GM12878 (cell line): Measurements from ENCODE around the gene TBC1D5. TPM values are rescaled to one million over a fixed set of nuclear protein-coding genes. Genes with fewer than 3 reads are reported as not detected.

ENCODE experiments used
- ATAC-seq: fragments of 200-7000 bp; cut with Tn5 transposase; 3 replicates; pipeline ENCODE4 v1.9.1; 2020; ENCODE audit warnings: mild to moderate bottlenecking, moderate library complexity
- BruUV-seq: library from RNA; stranded (reverse); fragments of 400-500 nt; replicated peaks from 2 replicates; lab custom pipeline; 2021; lab: Mats Ljungman, UMichigan
- CTCF ChIA-PET: fragments of 300-600 bp; sonication (Branson Sonifier 250); formaldehyde crosslinking; extraction: SDS; loops from one replicate; lab custom pipeline; 2021; ENCODE audit warnings: inconsistent platforms; lab: Yijun Ruan, JAX
- POLR2A ChIA-PET: fragments of 350-600 bp; formaldehyde crosslinking; extraction: SDS; loops from one replicate; lab custom pipeline; 2021; ENCODE audit warnings: inconsistent platforms; lab: Charles Lee
- RAD21 ChIA-PET: fragments of 300-600 bp; sonication (Branson Sonifier 250); formaldehyde crosslinking; loops from one replicate; lab custom pipeline; 2023; ENCODE audit warnings: antibody characterized with exemption; ENCODE audit not compliant: unreplicated experiment; lab: Charles Lee
- SMC1A ChIA-PET: fragments of 300-600 bp; sonication (Branson Sonifier 250); formaldehyde crosslinking; loops from one replicate; lab custom pipeline; 2023; ENCODE audit not compliant: unreplicated experiment, uncharacterized antibody; lab: Charles Lee
- DNase-seq: peaks from one replicate; pipeline ENCODE4 v3.0.0-alpha.2; 2011; ENCODE audit warnings: low read depth, low spot score
- FAIRE-seq: peaks from 3 replicates; lab custom pipeline; 2011; peaks lifted over from hg19 to GRCh38; lab: Jason Lieb, UNC
- H2AFZ ChIP-seq: 2 replicates; pipeline ENCODE4 v1.6.0; 2011; ENCODE audit warnings: low read depth, low read length, control low read depth; ENCODE audit not compliant: control insufficient read depth
- H3K27ac ChIP-seq: 2 replicates; pipeline ENCODE4 v1.5.1; 2011; ENCODE audit warnings: control low read depth; ENCODE audit not compliant: control insufficient read depth, insufficient read depth
- H3K27me3 ChIP-seq, 2 experiments: replicated peaks in 1 of 2; 2 replicates each; pipeline versions ENCODE4 v1.6.0 to v1.6.1; 2011; ENCODE audit warnings: low read length in 1 of 2; ENCODE audit not compliant: control insufficient read depth in 2 of 2, insufficient read depth in 2 of 2
- H3K36me3 ChIP-seq, 2 experiments: 2 replicates each; pipeline ENCODE4 v1.5.1; 2011; ENCODE audit warnings: low read length in 1 of 2; ENCODE audit not compliant: control insufficient read depth in 2 of 2, insufficient read depth in 2 of 2
- H3K4me1 ChIP-seq: 2 replicates; pipeline ENCODE4 v1.6.1; 2011; ENCODE audit warnings: mild to moderate bottlenecking, low read length, moderate library complexity, mixed read lengths; ENCODE audit not compliant: control insufficient read depth, insufficient read depth
- H3K4me2 ChIP-seq: 2 replicates; pipeline ENCODE4 v1.6.0; 2011; ENCODE audit warnings: control low read depth; ENCODE audit not compliant: control insufficient read depth, insufficient read depth
- H3K4me3 ChIP-seq: fragments of 200-600 bp; sonication (generic); 2 replicates; pipeline ENCODE4 v1.5.1; 2016
- H3K79me2 ChIP-seq: 2 replicates; pipeline ENCODE4 v1.6.0; 2011; ENCODE audit warnings: low read length; ENCODE audit not compliant: control insufficient read depth, insufficient read depth
- H3K9ac ChIP-seq: 2 replicates; pipeline ENCODE4 v1.8.0; 2011; ENCODE audit warnings: low read length, control low read depth, mixed read lengths; ENCODE audit not compliant: control insufficient read depth, insufficient read depth
- H3K9me3 ChIP-seq: replicated peaks from 3 replicates; pipeline ENCODE4 v1.5.1; 2011; ENCODE audit warnings: mild to moderate bottlenecking, low read length; ENCODE audit not compliant: control insufficient read depth, insufficient read depth
- H4K20me1 ChIP-seq: 2 replicates; pipeline ENCODE4 v1.6.0; 2011; ENCODE audit not compliant: control insufficient read depth, insufficient read depth
- BCL11A ChIP-seq: IDR thresholded peaks from 2 replicates; pipeline ENCODE4 v1.6.1; 2011; ENCODE audit warnings: low read depth, low read length
- ELK1 ChIP-seq: IDR thresholded peaks from 2 replicates; pipeline ENCODE4 v1.6.1; 2012; ENCODE audit warnings: low read depth, low read length, improper control_type of control experiment
- ESRRA ChIP-seq: IDR thresholded peaks from 2 replicates; pipeline ENCODE4 v1.6.1; 2012; ENCODE audit warnings: mild to moderate bottlenecking, low read length, improper control_type of control experiment
- EZH2 ChIP-seq: IDR thresholded peaks from 2 replicates; pipeline ENCODE4 v1.6.1; 2012; ENCODE audit warnings: low read depth, mild to moderate bottlenecking, control low read depth, inconsistent platforms, low read length, borderline replicate concordance; ENCODE audit not compliant: control insufficient read depth
- MYC ChIP-seq: IDR thresholded peaks from 2 replicates; pipeline ENCODE4 v1.6.1; 2011; ENCODE audit warnings: mild to moderate bottlenecking, low read length, moderate library complexity, inconsistent platforms; ENCODE audit not compliant: insufficient read depth, insufficient replicate concordance, insufficient read length, severe bottlenecking
- NFXL1 ChIP-seq: fragments of 450-650 bp; IDR thresholded peaks from 2 replicates; pipeline ENCODE4 v1.6.1; 2017; ENCODE audit warnings: antibody characterized with exemption, mild to moderate bottlenecking, borderline replicate concordance
- NR2C2 ChIP-seq: IDR thresholded peaks from 2 replicates; pipeline ENCODE4 v1.6.1; 2011; ENCODE audit warnings: borderline replicate concordance, low read depth; ENCODE audit not compliant: control insufficient read depth, insufficient read length
- RAD51 ChIP-seq: fragments of 450-650 bp; IDR thresholded peaks from 2 replicates; pipeline ENCODE4 v1.6.1; 2016; ENCODE audit warnings: moderate library complexity, mild to moderate bottlenecking, inconsistent platforms
- SIX5 ChIP-seq: IDR thresholded peaks from 2 replicates; pipeline ENCODE4 v1.6.1; 2011; ENCODE audit warnings: mild to moderate bottlenecking, low read depth, low read length, moderate library complexity; ENCODE audit not compliant: severe bottlenecking
- SRF ChIP-seq, 2 experiments: IDR thresholded peaks; 2 replicates each; pipeline ENCODE4 v1.6.1; 2011; ENCODE audit warnings: low read depth in 2 of 2, low read length in 2 of 2, mild to moderate bottlenecking in 1 of 2, moderate library complexity in 1 of 2
- SUZ12 ChIP-seq: fragments of 200-600 bp; sonication (generic); IDR thresholded peaks from one replicate; pipeline ENCODE4 v1.6.1; 2018; ENCODE audit warnings: antibody characterized with exemption, mild to moderate bottlenecking; ENCODE audit not compliant: unreplicated experiment
- WRNIP1 ChIP-seq: IDR thresholded peaks from 2 replicates; pipeline ENCODE4 v1.6.1; 2011; ENCODE audit warnings: low read depth, low read length, improper control_type of control experiment, borderline replicate concordance
- YBX1 ChIP-seq: fragments of 450-650 bp; IDR thresholded peaks from 2 replicates; pipeline ENCODE4 v1.6.1; 2016; ENCODE audit warnings: antibody characterized with exemption
- ZNF217 ChIP-seq: fragments of 450-650 bp; IDR thresholded peaks from 2 replicates; pipeline ENCODE4 v1.6.1; 2017; ENCODE audit warnings: antibody characterized with exemption, mild to moderate bottlenecking
- ZSCAN29 ChIP-seq: fragments of 450-650 bp; IDR thresholded peaks from 2 replicates; pipeline ENCODE4 v1.6.1; 2017; ENCODE audit warnings: mild to moderate bottlenecking, moderate library complexity
- WGBS: methylation state at CpG from one replicate; pipeline ENCODE4 v1.1.6; 2016; ENCODE audit warnings: low lambda C conversion rate; ENCODE audit not compliant: insufficient replicate concordance, insufficient coverage; ENCODE audit errors: missing lambda C conversion rate; 5-methylcytosine and 5-hydroxymethylcytosine counted together
- in situ Hi-C: fragments of 300-500 bp; cut with MboI; formaldehyde crosslinking; loops from 9 replicates; pipeline ENCODE4 v1.14.3; 2018; ENCODE audit warnings: mixed read lengths
- intact Hi-C: fragments of 100-400 bp; cut with micrococcal nuclease; formaldehyde crosslinking; loops from one replicate; pipeline ENCODE4 v1.14.2; 2022; ENCODE audit not compliant: unreplicated experiment
- polyA plus RNA-seq, 11 experiments: library from polyadenylated mRNA; depleted of rRNA in 4 of 11; unstranded in 6 of 11; stranded (reverse) in 5 of 11; fragments of >200 nt; fragmentation: Nextera tagmentation in 4 of 11; fragmentation: Illumina TruSeq in 1 of 11; extraction: Ambion mirVana in 4 of 11; extraction: Trizol in 1 of 11; gene quantifications; 1 replicate in 1 of 11; 2 replicates in 10 of 11; pipeline versions ENCODE4 v1.2.1 to v1.2.3, GENCODE V29; 2011 to 2016; ENCODE audit warnings: inconsistent platforms in 2 of 11, missing spikeins in 2 of 11, low read depth in 1 of 11
- total RNA-seq, 4 experiments: library from RNA; depleted of rRNA in 3 of 4; stranded (reverse); fragments of >200 nt in 3 of 4; fragmentation: Illumina TruSeq in 1 of 4; extraction: Trizol in 1 of 4; gene quantifications; 2 replicates each; pipeline versions ENCODE4 v1.2.1 to v1.2.3, GENCODE V29; 2013 to 2021
- TF ChIP-seq, protein P1 (sequence below): IDR thresholded peaks from 2 replicates; pipeline ENCODE4 v1.6.1; 2011; ENCODE audit warnings: low read depth, low read length, improper control_type of control experiment, borderline replicate concordance
- TF ChIP-seq, protein P2 (sequence below): fragments of 450-650 bp; IDR thresholded peaks from 2 replicates; pipeline ENCODE4 v1.6.1; 2017; ENCODE audit warnings: mild to moderate bottlenecking
- TF ChIP-seq, protein P3 (sequence below): IDR thresholded peaks from 2 replicates; pipeline ENCODE4 v1.6.1; 2012; ENCODE audit warnings: low read depth, low read length, improper control_type of control experiment

The TBC1D5 gene
- total and polyA plus RNA-seq, 10 of the 15 experiments (the other 5 are each of a cell fraction or from before 2014, with no cell fraction given): 5.5 to 61.0 (median 43.8) TPM

DNA sequence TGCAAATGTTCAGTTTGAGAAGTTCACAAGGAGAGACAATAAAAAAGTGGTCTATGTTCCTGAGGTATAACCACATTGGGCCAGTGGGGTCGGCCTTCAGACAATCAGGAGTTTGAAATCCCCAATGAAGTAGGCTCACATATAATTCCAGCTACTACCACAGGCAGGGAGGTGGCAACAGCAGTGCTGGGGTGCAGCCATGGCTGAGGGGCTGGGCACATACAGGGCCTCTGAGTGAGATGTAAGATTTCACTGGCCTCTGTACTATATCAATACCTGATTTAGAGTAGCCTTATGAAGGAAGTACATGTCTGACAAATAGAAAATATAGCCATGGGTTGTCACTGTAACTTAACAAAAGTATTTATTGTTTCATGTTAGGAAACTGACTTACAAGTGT, 402.2 kb downstream of the TBC1D5 start:
- Histone ChIP-seq H4K20me1 (no peaks in the 10 kb centered on the region), H3K9me3 (no peaks in the 10 kb centered on the region), H3K79me2 (no peaks in the 10 kb centered on the region), H2AFZ (no peak overlapping the region), H3K4me1 (no peaks in the 10 kb centered on the region), H3K27me3 (no peaks in the 10 kb centered on the region), H3K4me2 (no peak overlapping the region), H3K4me3 (no peak overlapping the region), H3K27ac (no peak overlapping the region), H3K9ac (no peak overlapping the region), H3K36me3 (no peaks in the 10 kb centered on the region)
- ATAC-seq (no peak), DNase-seq (no peak), FAIRE-seq (no peak)
- 100% methylated on average over 1 of the region's 1 CpG for WGBS
- in situ Hi-C loops: no loop called here
- POLR2A ChIA-PET: no interaction called here
- CTCF ChIA-PET: interaction anchor here (1.0 to 1.5 kb wide), 3 partner anchors 10 to 73 kb away, joined by 3 read pairs; no protein-coding TSS in a partner anchor
- no peak for TF ChIP-seq ELK1
- no peak for TF ChIP-seq RAD51
- no peak for TF ChIP-seq BCL11A
- TF ChIP-seq SIX5: no peak
- TF ChIP-seq ESRRA: no peak
- TF ChIP-seq NFXL1: no peak
- TF ChIP-seq ZSCAN29: no peak
- TF ChIP-seq, protein P1, sequence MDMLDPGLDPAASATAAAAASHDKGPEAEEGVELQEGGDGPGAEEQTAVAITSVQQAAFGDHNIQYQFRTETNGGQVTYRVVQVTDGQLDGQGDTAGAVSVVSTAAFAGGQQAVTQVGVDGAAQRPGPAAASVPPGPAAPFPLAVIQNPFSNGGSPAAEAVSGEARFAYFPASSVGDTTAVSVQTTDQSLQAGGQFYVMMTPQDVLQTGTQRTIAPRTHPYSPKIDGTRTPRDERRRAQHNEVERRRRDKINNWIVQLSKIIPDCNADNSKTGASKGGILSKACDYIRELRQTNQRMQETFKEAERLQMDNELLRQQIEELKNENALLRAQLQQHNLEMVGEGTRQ: no peak
- no peak for TF ChIP-seq NR2C2
- no peak for TF ChIP-seq MYC
- TF ChIP-seq WRNIP1: no peak
- no peak for TF ChIP-seq SRF (IDR thresholded peaks at IDR 0.05; ENCODE audit: low read depth in 2 of 2, low read length in 2 of 2)
- TF ChIP-seq EZH2: no peak
- no peak for TF ChIP-seq YBX1
- TF ChIP-seq SUZ12: no peak
- no peak for TF ChIP-seq ZNF217
- TF ChIP-seq, protein P2, sequence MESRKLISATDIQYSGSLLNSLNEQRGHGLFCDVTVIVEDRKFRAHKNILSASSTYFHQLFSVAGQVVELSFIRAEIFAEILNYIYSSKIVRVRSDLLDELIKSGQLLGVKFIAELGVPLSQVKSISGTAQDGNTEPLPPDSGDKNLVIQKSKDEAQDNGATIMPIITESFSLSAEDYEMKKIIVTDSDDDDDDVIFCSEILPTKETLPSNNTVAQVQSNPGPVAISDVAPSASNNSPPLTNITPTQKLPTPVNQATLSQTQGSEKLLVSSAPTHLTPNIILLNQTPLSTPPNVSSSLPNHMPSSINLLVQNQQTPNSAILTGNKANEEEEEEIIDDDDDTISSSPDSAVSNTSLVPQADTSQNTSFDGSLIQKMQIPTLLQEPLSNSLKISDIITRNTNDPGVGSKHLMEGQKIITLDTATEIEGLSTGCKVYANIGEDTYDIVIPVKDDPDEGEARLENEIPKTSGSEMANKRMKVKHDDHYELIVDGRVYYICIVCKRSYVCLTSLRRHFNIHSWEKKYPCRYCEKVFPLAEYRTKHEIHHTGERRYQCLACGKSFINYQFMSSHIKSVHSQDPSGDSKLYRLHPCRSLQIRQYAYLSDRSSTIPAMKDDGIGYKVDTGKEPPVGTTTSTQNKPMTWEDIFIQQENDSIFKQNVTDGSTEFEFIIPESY: no peak
- TF ChIP-seq, protein P3, sequence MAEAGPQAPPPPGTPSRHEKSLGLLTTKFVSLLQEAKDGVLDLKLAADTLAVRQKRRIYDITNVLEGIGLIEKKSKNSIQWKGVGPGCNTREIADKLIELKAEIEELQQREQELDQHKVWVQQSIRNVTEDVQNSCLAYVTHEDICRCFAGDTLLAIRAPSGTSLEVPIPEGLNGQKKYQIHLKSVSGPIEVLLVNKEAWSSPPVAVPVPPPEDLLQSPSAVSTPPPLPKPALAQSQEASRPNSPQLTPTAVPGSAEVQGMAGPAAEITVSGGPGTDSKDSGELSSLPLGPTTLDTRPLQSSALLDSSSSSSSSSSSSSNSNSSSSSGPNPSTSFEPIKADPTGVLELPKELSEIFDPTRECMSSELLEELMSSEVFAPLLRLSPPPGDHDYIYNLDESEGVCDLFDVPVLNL: no peak
- SMC1A ChIA-PET: interaction anchor here (3.2 kb wide), 1 partner anchor 9 kb away, joined by 21 read pairs; no protein-coding TSS in a partner anchor
- intact Hi-C loops: no loop called here
- no TSS peak for BruUV-seq
- RAD21 ChIA-PET: no interaction called here
